Measurements from ENCODE around the gene SELENOV.

DNA sequence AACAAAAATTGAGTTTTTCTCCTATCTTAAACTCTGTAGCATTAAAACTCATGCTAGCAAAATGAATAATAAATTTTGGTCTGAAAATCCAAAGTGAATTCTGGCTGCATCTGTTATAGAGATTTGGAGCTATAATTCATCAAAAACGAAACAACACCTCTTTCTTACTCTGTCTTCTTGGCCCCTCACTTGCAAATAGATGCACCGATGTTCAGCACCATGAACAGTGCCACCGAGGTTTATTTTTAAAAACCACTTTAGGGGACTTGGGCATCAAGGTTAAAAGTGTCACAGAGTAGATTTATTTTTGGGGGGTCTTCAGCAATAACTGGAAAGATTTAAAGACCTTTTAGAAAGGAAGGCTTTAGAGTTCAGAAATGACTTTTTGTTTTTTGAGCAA, 51.1 kb downstream of the SELENOV start:
- TF ChIP-seq, protein P1, sequence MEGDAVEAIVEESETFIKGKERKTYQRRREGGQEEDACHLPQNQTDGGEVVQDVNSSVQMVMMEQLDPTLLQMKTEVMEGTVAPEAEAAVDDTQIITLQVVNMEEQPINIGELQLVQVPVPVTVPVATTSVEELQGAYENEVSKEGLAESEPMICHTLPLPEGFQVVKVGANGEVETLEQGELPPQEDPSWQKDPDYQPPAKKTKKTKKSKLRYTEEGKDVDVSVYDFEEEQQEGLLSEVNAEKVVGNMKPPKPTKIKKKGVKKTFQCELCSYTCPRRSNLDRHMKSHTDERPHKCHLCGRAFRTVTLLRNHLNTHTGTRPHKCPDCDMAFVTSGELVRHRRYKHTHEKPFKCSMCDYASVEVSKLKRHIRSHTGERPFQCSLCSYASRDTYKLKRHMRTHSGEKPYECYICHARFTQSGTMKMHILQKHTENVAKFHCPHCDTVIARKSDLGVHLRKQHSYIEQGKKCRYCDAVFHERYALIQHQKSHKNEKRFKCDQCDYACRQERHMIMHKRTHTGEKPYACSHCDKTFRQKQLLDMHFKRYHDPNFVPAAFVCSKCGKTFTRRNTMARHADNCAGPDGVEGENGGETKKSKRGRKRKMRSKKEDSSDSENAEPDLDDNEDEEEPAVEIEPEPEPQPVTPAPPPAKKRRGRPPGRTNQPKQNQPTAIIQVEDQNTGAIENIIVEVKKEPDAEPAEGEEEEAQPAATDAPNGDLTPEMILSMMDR (IDR thresholded peaks at IDR 0.05; ENCODE audit: low read depth, low read length), result no peak
- TF ChIP-seq EZH2phosphoT487 (IDR thresholded peaks at IDR 0.05; ENCODE audit: low read depth), result no peak

Measured in OCI-LY3 (cell line).